Activated CD8-positive, alpha-beta T cell treated with anti-CD3 and anti-CD28 coated beads for 36 hours (primary cell): ENCODE measurements around the gene RETSAT. TPM values are rescaled to one million over a fixed set of nuclear protein-coding genes. Genes with fewer than 3 reads are reported as not detected.

Source experiments
- ATAC-seq: fragments of 200-7000 bp; cut with Tn5 transposase; one replicate; pipeline ENCODE4 v1.10.0; 2021; ENCODE audit warnings: mild to moderate bottlenecking, moderate library complexity
- CTCF ChIA-PET: fragments of 350-600 bp; sonication (Branson Sonifier 250); formaldehyde crosslinking; loops from one replicate; lab custom pipeline; 2021; ENCODE audit warnings: antibody characterized with exemption; lab: Charles Lee
- POLR2A ChIA-PET: fragments of 350-600 bp; sonication (Branson Sonifier 250); formaldehyde crosslinking; loops from one replicate; lab custom pipeline; 2021; ENCODE audit warnings: antibody characterized with exemption; lab: Charles Lee
- DNase-seq: peaks from one replicate; pipeline ENCODE4 v3.0.0-alpha.2; 2020
- H3K27ac Mint-ChIP-seq: one replicate; pipeline ENCODE4 v1.8.0; 2021; ENCODE audit warnings: mild to moderate bottlenecking, mixed read lengths
- H3K27me3 Mint-ChIP-seq: one replicate; pipeline ENCODE4 v1.8.0; 2021; ENCODE audit warnings: mixed read lengths
- H3K36me3 Mint-ChIP-seq: one replicate; pipeline ENCODE4 v1.8.0; 2021; ENCODE audit warnings: low read depth, mixed read lengths
- H3K4me1 Mint-ChIP-seq: one replicate; pipeline ENCODE4 v1.8.0; 2021; ENCODE audit warnings: low read depth, mixed read lengths
- H3K4me3 Mint-ChIP-seq: one replicate; pipeline ENCODE4 v1.8.0; 2021; ENCODE audit warnings: mild to moderate bottlenecking, moderate library complexity, mixed read lengths
- H3K9me3 Mint-ChIP-seq: one replicate; pipeline ENCODE4 v1.8.0; 2021; ENCODE audit warnings: mixed read lengths
- CTCF ChIP-seq: fragments of 200-600 bp; IDR thresholded peaks from one replicate; pipeline ENCODE4 v1.8.0; 2022; ENCODE audit warnings: antibody characterized with exemption, mild to moderate bottlenecking
- intact Hi-C: fragments of 100-400 bp; cut with micrococcal nuclease; formaldehyde crosslinking; loops from one replicate; pipeline ENCODE4 v1.10.0; 2022
- total RNA-seq, 2 experiments: library from RNA; stranded (reverse); gene quantifications; one replicate each; pipeline ENCODE4 v1.2.3, GENCODE V29; 2021

Gene RETSAT
- total RNA-seq, 2 experiments from 2014 or later = 21.3 to 22.9 TPM

- ChIA-PET CTCF (interaction anchor here (0.7 to 1.2 kb wide), 2 partner anchors 12 to 71 kb away, joined by 3 to 11 read pairs; no protein-coding TSS in a partner anchor), POLR2A (interaction anchor here (3.7 kb wide), 1 partner anchor 13 kb away, joined by 24 read pairs; no protein-coding TSS in a partner anchor)
- Mint-ChIP-seq H3K9me3 (no peaks in the 10 kb centered on the region), H3K4me3 (no peak overlapping the region), H3K36me3 (peaks cover 15% of the 10 kb centered on the region), H3K27me3 (no peaks in the 10 kb centered on the region), H3K27ac (no peak overlapping the region), H3K4me1 (peaks cover 36% of the 10 kb centered on the region)
- no peak for TF ChIP-seq CTCF
- intact Hi-C loops = no loop called here
- no peak for DNase-seq
- ATAC-seq = no peak
Measured at GRCh38 chr2:85312404-85312803, 41.9 kb downstream of the RETSAT start.

- intact Hi-C loops = no loop called here
- Mint-ChIP-seq H3K36me3 (peaks cover 6% of the 10 kb centered on the region), H3K27ac (peak overlapping the region; percentile 74), H3K4me3 (peak overlapping the region; percentile 71), H3K9me3 (no peaks in the 10 kb centered on the region), H3K27me3 (no peaks in the 10 kb centered on the region), H3K4me1 (peaks cover 32% of the 10 kb centered on the region)
- ChIA-PET POLR2A (interaction anchor here (0.6 to 3.5 kb wide), 4 partner anchors 9 to 184 kb away, joined by 3 to 46 read pairs (median 13); partner anchors contain the start of genes ELMOD3, RETSAT and TGOLN2), CTCF (interaction anchor here (1.2 to 4.4 kb wide), 4 partner anchors 8 to 238 kb away, joined by 3 to 59 read pairs (median 5); no protein-coding TSS in a partner anchor)
- ATAC-seq (no peak), DNase-seq (no peak)
- no peak for TF ChIP-seq CTCF
Measured at GRCh38 chr2:85310330-85310729, 44.0 kb downstream of the RETSAT start.

- CTCF ChIA-PET = interaction anchor here (0.5 to 4.4 kb wide), 8 partner anchors 8 to 243 kb away, joined by 3 to 59 read pairs (median 4); partner anchors contain the start of gene TGOLN2
- intact Hi-C loops = no loop called here
Measured at GRCh38 chr2:85309699-85310321, 44.5 kb downstream of the RETSAT start.

GRCh38 chr2:85308896-85309555 is 45.3 kb downstream of the RETSAT start:
- peak overlapping the region; percentile 74 for H3K27ac Mint-ChIP-seq
- ATAC-seq = peak; percentile 32

More at GRCh38 chr2:85309699-85310321, 44.5 kb downstream of the RETSAT start:
- POLR2A ChIA-PET = interaction anchor here (0.6 to 3.5 kb wide), 5 partner anchors 9 to 257 kb away, joined by 3 to 46 read pairs (median 6); partner anchors contain the start of genes ELMOD3, RETSAT and TGOLN2
- Mint-ChIP-seq H3K9me3 (no peaks in the 10 kb centered on the region), H3K4me1 (peaks cover 34% of the 10 kb centered on the region), H3K27me3 (no peaks in the 10 kb centered on the region), H3K27ac (peak overlapping the region; percentile 74), H3K4me3 (peak overlapping the region; percentile 71), H3K36me3 (peaks cover 3% of the 10 kb centered on the region)
- ATAC-seq (peak; percentile 43), DNase-seq (peak; percentile 40)
- no peak for TF ChIP-seq CTCF

More at GRCh38 chr2:85308896-85309555, 45.3 kb downstream of the RETSAT start:
- ChIA-PET POLR2A (interaction anchor here (0.6 to 3.5 kb wide), 5 partner anchors 10 to 257 kb away, joined by 3 to 46 read pairs (median 6); partner anchors contain the start of genes ELMOD3, RETSAT and TGOLN2), CTCF (interaction anchor here (0.5 to 4.4 kb wide), 9 partner anchors 9 to 242 kb away, joined by 3 to 59 read pairs (median 4); partner anchors contain the start of gene TGOLN2)
- DNase-seq = peak; percentile 40
- Mint-ChIP-seq H3K9me3 (no peaks in the 10 kb centered on the region), H3K36me3 (no peaks in the 10 kb centered on the region), H3K4me3 (peak overlapping the region; percentile 71), H3K4me1 (peaks cover 31% of the 10 kb centered on the region), H3K27me3 (no peaks in the 10 kb centered on the region)
- TF ChIP-seq CTCF = no peak
- intact Hi-C loops = no loop called here
